H9 (cell line): Measurements from ENCODE around the gene IRS2. TPM values are rescaled to one million over a fixed set of nuclear protein-coding genes. Genes with fewer than 3 reads are reported as not detected.
"Not testable (repeated sequence)": the region's sequence is repeated elsewhere in the genome, so short reads cannot be mapped to it uniquely, and the experiment has no call there.

Experiments used
- DNase-seq: peaks from one replicate; pipeline ENCODE4 v3.0.0-alpha.2; 2017
- H2AFZ ChIP-seq: one replicate; pipeline ENCODE4 v1.6.1; 2013; ENCODE audit warnings: mild to moderate bottlenecking, low read length, control low read depth, moderate library complexity
- H2AK5ac ChIP-seq: 2 replicates; pipeline ENCODE4 v1.6.1; 2013; ENCODE audit warnings: low read length, control low read depth, mixed read lengths; ENCODE audit not compliant: insufficient read length
- H2BK120ac ChIP-seq: one replicate; pipeline ENCODE4 v1.6.1; 2013; ENCODE audit warnings: low read depth, mild to moderate bottlenecking, low read length, control low read depth, inconsistent platforms; ENCODE audit not compliant: poor library complexity, severe bottlenecking
- H2BK12ac ChIP-seq: 2 replicates; pipeline ENCODE4 v1.6.1; 2013; ENCODE audit warnings: low read length, control low read depth, mixed read lengths, low read depth; ENCODE audit not compliant: insufficient read length
- H2BK15ac ChIP-seq: 2 replicates; pipeline ENCODE4 v1.6.1; 2013; ENCODE audit warnings: low read depth, low read length, control low read depth
- H2BK20ac ChIP-seq: one replicate; pipeline ENCODE4 v1.6.1; 2013; ENCODE audit warnings: low read depth, mild to moderate bottlenecking, low read length, control low read depth, inconsistent platforms; ENCODE audit not compliant: poor library complexity, severe bottlenecking
- H2BK5ac ChIP-seq: 2 replicates; pipeline ENCODE4 v1.6.1; 2013; ENCODE audit warnings: low read length, control low read depth, mixed read lengths; ENCODE audit not compliant: insufficient read length
- H3K14ac ChIP-seq: 2 replicates; pipeline ENCODE4 v1.6.1; 2013; ENCODE audit warnings: low read length, control low read depth; ENCODE audit not compliant: insufficient read depth
- H3K18ac ChIP-seq: 2 replicates; pipeline ENCODE4 v1.6.1; 2013; ENCODE audit warnings: low read depth, mild to moderate bottlenecking, mixed read lengths, low read length, control low read depth; ENCODE audit not compliant: insufficient read length
- H3K23ac ChIP-seq: 2 replicates; pipeline ENCODE4 v1.6.1; 2013; ENCODE audit warnings: low read length, control low read depth, mixed read lengths, low read depth; ENCODE audit not compliant: insufficient read length
- H3K23me2 ChIP-seq: 2 replicates; pipeline ENCODE4 v1.6.1; 2013; ENCODE audit warnings: low read depth, mild to moderate bottlenecking, mixed read lengths, low read length, control low read depth; ENCODE audit not compliant: insufficient read length, poor library complexity, severe bottlenecking
- H3K27ac ChIP-seq: 2 replicates; pipeline ENCODE4 v1.5.1; 2013; ENCODE audit warnings: low read length, control low read depth, mixed read lengths, low read depth; ENCODE audit not compliant: insufficient read length
- H3K27me3 ChIP-seq: 2 replicates; pipeline ENCODE4 v1.6.1; 2013; ENCODE audit warnings: low read length, control low read depth, inconsistent platforms; ENCODE audit not compliant: insufficient read depth
- H3K4ac ChIP-seq: 2 replicates; pipeline ENCODE4 v1.6.1; 2013; ENCODE audit warnings: low read depth, mild to moderate bottlenecking, control low read depth, inconsistent platforms, low read length, moderate library complexity
- H3K4me1 ChIP-seq: 2 replicates; pipeline ENCODE4 v1.6.1; 2013; ENCODE audit warnings: low read length, control low read depth, inconsistent platforms; ENCODE audit not compliant: insufficient read depth
- H3K4me2 ChIP-seq: 2 replicates; pipeline ENCODE4 v1.6.1; 2013; ENCODE audit warnings: low read length, control low read depth, mixed read lengths; ENCODE audit not compliant: insufficient read length, insufficient read depth
- H3K56ac ChIP-seq: 2 replicates; pipeline ENCODE4 v1.6.1; 2013; ENCODE audit warnings: low read depth, mild to moderate bottlenecking, mixed read lengths, low read length, control low read depth; ENCODE audit not compliant: insufficient read length
- H3K79me1 ChIP-seq: 2 replicates; pipeline ENCODE4 v1.6.1; 2013; ENCODE audit warnings: low read depth, mild to moderate bottlenecking, moderate library complexity, low read length, control low read depth, inconsistent platforms; ENCODE audit not compliant: insufficient read depth, poor library complexity, severe bottlenecking
- H3K79me2 ChIP-seq: 2 replicates; pipeline ENCODE4 v1.6.1; 2013; ENCODE audit warnings: low read length, control low read depth, inconsistent platforms; ENCODE audit not compliant: insufficient read depth
- H3K9ac ChIP-seq: 2 replicates; pipeline ENCODE4 v1.6.1; 2013; ENCODE audit warnings: low read length, control low read depth, mixed read lengths; ENCODE audit not compliant: insufficient read length; ENCODE audit errors: extremely low read depth
- H3K9me3 ChIP-seq: one replicate; pipeline ENCODE4 v1.6.1; 2013; ENCODE audit warnings: low read depth, low read length, inconsistent platforms; ENCODE audit not compliant: control insufficient read depth
- H3T11ph ChIP-seq: one replicate; pipeline ENCODE4 v1.6.1; 2013; ENCODE audit warnings: mild to moderate bottlenecking, low read length, control low read depth, inconsistent platforms
- H4K20me1 ChIP-seq: one replicate; pipeline ENCODE4 v1.6.1; 2013; ENCODE audit not compliant: control insufficient read depth, insufficient read length, insufficient read depth
- H4K5ac ChIP-seq: 2 replicates; pipeline ENCODE4 v1.6.1; 2013; ENCODE audit warnings: low read depth, mild to moderate bottlenecking, mixed read lengths, low read length, control low read depth; ENCODE audit not compliant: insufficient read length
- H4K8ac ChIP-seq: replicated peaks from 2 replicates; pipeline ENCODE4 v1.6.1; 2013; ENCODE audit warnings: low read length, control low read depth, mixed read lengths, low read depth; ENCODE audit not compliant: insufficient read length
- H4K91ac ChIP-seq: 2 replicates; pipeline ENCODE4 v1.6.1; 2013; ENCODE audit warnings: low read depth, mild to moderate bottlenecking, moderate library complexity, mixed read lengths, low read length, control low read depth; ENCODE audit not compliant: insufficient read length
- H3K27ac Mint-ChIP-seq, 3 experiments: 2 replicates in 2 of 3; 3 replicates in 1 of 3; pipeline ENCODE4 v1.8.0; 2020 to 2021; ENCODE audit warnings: mixed read lengths in 3 of 3, mild to moderate bottlenecking in 1 of 3, moderate library complexity in 1 of 3
- H3K27me3 Mint-ChIP-seq: 2 replicates; pipeline ENCODE4 v1.8.0; 2021; ENCODE audit warnings: low read depth, mild to moderate bottlenecking, moderate library complexity, mixed read lengths
- H3K36me3 Mint-ChIP-seq, 3 experiments: 2 replicates in 2 of 3; 3 replicates in 1 of 3; pipeline ENCODE4 v1.8.0; 2020 to 2021; ENCODE audit warnings: low read depth in 3 of 3, mixed read lengths in 3 of 3; ENCODE audit not compliant: insufficient read depth in 1 of 3
- H3K4me1 Mint-ChIP-seq, 2 experiments: 2 replicates each; pipeline ENCODE4 v1.8.0; 2020; ENCODE audit warnings: mixed read lengths in 2 of 2
- H3K4me3 Mint-ChIP-seq, 2 experiments: 2 replicates in 1 of 2; 3 replicates in 1 of 2; pipeline ENCODE4 v1.8.0; 2020 to 2021; ENCODE audit warnings: mild to moderate bottlenecking in 2 of 2, mixed read lengths in 2 of 2, moderate library complexity in 1 of 2
- H3K9me3 Mint-ChIP-seq, 2 experiments: 2 replicates in 1 of 2; 3 replicates in 1 of 2; pipeline ENCODE4 v1.8.0; 2020; ENCODE audit warnings: mild to moderate bottlenecking in 2 of 2, mixed read lengths in 2 of 2, moderate library complexity in 1 of 2
- CTCF ChIP-seq: fragments of 200-600 bp; sonication (generic); conservative IDR thresholded peaks from 3 replicates; pipeline ENCODE4 v1.8.0; 2021; ENCODE audit warnings: antibody characterized with exemption, mild to moderate bottlenecking
- WGBS: extraction: QIAGEN DNeasy Blood & Tissue Kit; methylation state at CpG from one replicate; pipeline ENCODE4 v1.1.7; 2013; ENCODE audit warnings: missing lambda C conversion rate, low lambda C conversion rate, mixed read lengths; ENCODE audit not compliant: insufficient read length; ENCODE audit errors: extremely low coverage; 5-methylcytosine and 5-hydroxymethylcytosine counted together
- total RNA-seq: library from RNA; stranded (reverse); gene quantifications from 2 replicates; pipeline ENCODE4 v1.2.1, GENCODE V29; 2021

The IRS2 gene
- total RNA-seq, 1 experiment from 2014 or later = 10.1 TPM

GRCh38 chr13:109733550-109733949 lies 52.8 kb downstream of the IRS2 start:
- TF ChIP-seq CTCF = no peak
- H3K56ac ChIP-seq = no peak overlapping the region
- H2AFZ ChIP-seq = no peak overlapping the region
- no peak overlapping the region for H3K14ac ChIP-seq
- H4K20me1 ChIP-seq = no peaks in the 10 kb centered on the region
- no peaks in the 10 kb centered on the region for H3K23me2 ChIP-seq
- no peak overlapping the region for H3K18ac ChIP-seq
- H3T11ph ChIP-seq = no peak overlapping the region
- no peaks in the 10 kb centered on the region for H3K27me3 ChIP-seq
- no peak overlapping the region for H3K27ac ChIP-seq
- Mint-ChIP-seq H3K27me3 (no peaks in the 10 kb centered on the region; the same call in 1 of the 2 replicates), H3K4me3 (no peak overlapping the region), H3K27ac (no peak overlapping the region), H3K36me3 (no peaks in the 10 kb centered on the region; a peak in 1 of 7 replicates), H3K9me3 (peaks cover 0 to 3% of the 10 kb centered on the region in 2 experiments; a peak in 1 of 5 replicates), H3K4me1 (peaks cover 18% of the 10 kb centered on the region in 2 experiments)
- no peak overlapping the region for H2BK20ac ChIP-seq
- DNase-seq = no peak
- no peak overlapping the region for H2BK12ac ChIP-seq
- no peak overlapping the region for H2AK5ac ChIP-seq
- no peak overlapping the region for H3K23ac ChIP-seq
- H3K79me1 ChIP-seq = no peaks in the 10 kb centered on the region
- H3K4me1 ChIP-seq = peaks cover 7% of the 10 kb centered on the region; the same call in 1 of the 2 replicates
- no peak overlapping the region for H4K91ac ChIP-seq
- H2BK120ac ChIP-seq = no peak overlapping the region
- H4K8ac ChIP-seq = no peak overlapping the region
- no peak overlapping the region for H3K9ac ChIP-seq
- H3K4ac ChIP-seq = no peak overlapping the region
- no peaks in the 10 kb centered on the region for H3K79me2 ChIP-seq
- no peak overlapping the region for H2BK5ac ChIP-seq
- WGBS = no CpG with 5 or more reads among the region's 29 CpGs
- no peak overlapping the region for H4K5ac ChIP-seq
- H3K4me2 ChIP-seq = no peak overlapping the region
- no peak overlapping the region for H2BK15ac ChIP-seq
- H3K9me3 ChIP-seq = no peaks in the 10 kb centered on the region

- not testable (repeated sequence) for H3K56ac ChIP-seq, H3K4me3 Mint-ChIP-seq, H3K27ac Mint-ChIP-seq
These were observed 53.8 kb downstream of the IRS2 start for GRCh38 chr13:109732470-109733170.

More at GRCh38 chr13:109732470-109733170, 53.8 kb downstream of the IRS2 start:
- H4K5ac ChIP-seq, H3K9me3 Mint-ChIP-seq, H3K23ac ChIP-seq, H3K18ac ChIP-seq, H4K8ac ChIP-seq, H4K91ac ChIP-seq, H3K4ac ChIP-seq, H2AK5ac ChIP-seq, H3K36me3 Mint-ChIP-seq, H2AFZ ChIP-seq, H3K4me1 ChIP-seq, H3K79me1 ChIP-seq, H3K9ac ChIP-seq, H3K4me2 ChIP-seq, DNase-seq, H3K14ac ChIP-seq, H2BK15ac ChIP-seq, H3K9me3 ChIP-seq, H3T11ph ChIP-seq, H2BK12ac ChIP-seq, H4K20me1 ChIP-seq, H3K23me2 ChIP-seq, H2BK20ac ChIP-seq, H3K79me2 ChIP-seq, H3K27ac ChIP-seq, H2BK5ac ChIP-seq, H3K27me3 ChIP-seq, H2BK120ac ChIP-seq, H3K27me3 Mint-ChIP-seq: not testable (repeated sequence)
- H3K4me1 Mint-ChIP-seq = peaks cover 17 to 20% of the 10 kb centered on the region in 2 experiments
- WGBS = no CpG with 5 or more reads among the region's 50 CpGs
